HepG2 (cell line): ENCODE measurements around the gene ZFX. TPM values are rescaled to one million over a fixed set of nuclear protein-coding genes. Genes with fewer than 3 reads are reported as not detected.

Experiments used
- FOXJ3 ChIP-seq: sonication (generic); formaldehyde crosslinking; IDR thresholded peaks from 2 replicates; pipeline ENCODE4 v1.4.0; 2020; ENCODE audit warnings: missing genetic modification reagents, mild to moderate bottlenecking, borderline replicate concordance
- HNF4A ChIP-seq: sonication (generic); formaldehyde crosslinking; IDR thresholded peaks from 2 replicates; pipeline ENCODE4 v1.4.0; 2020; ENCODE audit warnings: missing genetic modification reagents
- MZF1 ChIP-seq: sonication (generic); formaldehyde crosslinking; IDR thresholded peaks from 2 replicates; pipeline ENCODE4 v1.8.1; 2023; ENCODE audit warnings: mild to moderate bottlenecking, missing genetic modification reagents, borderline replicate concordance
- RARA ChIP-seq: IDR thresholded peaks from 2 replicates; pipeline ENCODE4 v1.6.1; 2016; ENCODE audit warnings: missing genetic modification reagents, missing compliant biosample characterization
- RARG ChIP-seq: sonication (generic); formaldehyde crosslinking; IDR thresholded peaks from 2 replicates; pipeline ENCODE4 v1.4.0; 2020; ENCODE audit warnings: low read depth, mild to moderate bottlenecking, missing genetic modification reagents
- SIX4 ChIP-seq: sonication (generic); formaldehyde crosslinking; IDR thresholded peaks from 2 replicates; pipeline ENCODE4 v1.4.0; 2020; ENCODE audit warnings: missing genetic modification reagents
- TCF7 ChIP-seq: sonication (generic); IDR thresholded peaks from 2 replicates; pipeline ENCODE4 v1.6.1; 2016; ENCODE audit warnings: antibody characterized with exemption, low read depth
- ZNF709 ChIP-seq: sonication (generic); formaldehyde crosslinking; IDR thresholded peaks from 2 replicates; pipeline ENCODE4 v1.5.0; 2020; ENCODE audit warnings: mild to moderate bottlenecking, missing genetic modification reagents
- polyA plus RNA-seq, 8 experiments: library from polyadenylated mRNA; depleted of rRNA in 3 of 8; stranded (reverse) in 7 of 8; unstranded in 1 of 8; fragments of >200 nt; fragmentation: Illumina TruSeq in 4 of 8; extraction: Trizol in 4 of 8; gene quantifications; 2 replicates each; pipeline versions ENCODE4 v1.2.1 to v1.2.3, GENCODE V29; 2011 to 2016; ENCODE audit warnings: low read depth in 4 of 8, missing spikeins in 1 of 8, mixed read lengths in 1 of 8; ENCODE audit not compliant: insufficient read depth in 1 of 8
- total RNA-seq, 5 experiments: library from RNA; depleted of rRNA; stranded (reverse); fragments of >200 nt; fragmentation: Illumina TruSeq; extraction: Trizol; gene quantifications; 2 replicates each; pipeline ENCODE4 v1.2.3, GENCODE V29; 2016; ENCODE audit warnings: low read depth in 1 of 5
- TF ChIP-seq, protein P1 (sequence below): sonication (generic); formaldehyde crosslinking; conservative IDR thresholded peaks from 2 replicates; pipeline ENCODE4 v1.8.0; 2022; ENCODE audit warnings: low read depth, missing genetic modification reagents
- TF ChIP-seq, protein P2 (sequence below): sonication (generic); formaldehyde crosslinking; IDR thresholded peaks from 2 replicates; pipeline ENCODE4 v1.4.0; 2020; ENCODE audit warnings: missing genetic modification reagents
- TF ChIP-seq, protein P3 (sequence below): sonication (generic); formaldehyde crosslinking; IDR thresholded peaks from 2 replicates; pipeline ENCODE4 v1.5.1; 2020; ENCODE audit warnings: mild to moderate bottlenecking, missing genetic modification reagents, moderate library complexity
- TF ChIP-seq, protein P4 (sequence below): sonication (generic); formaldehyde crosslinking; IDR thresholded peaks from 2 replicates; pipeline ENCODE4 v1.8.1; 2023; ENCODE audit warnings: mild to moderate bottlenecking, inconsistent platforms, moderate library complexity, missing genetic modification reagents, borderline replicate concordance
- TF ChIP-seq, protein P5 (sequence below): sonication (generic); formaldehyde crosslinking; IDR thresholded peaks from 2 replicates; pipeline ENCODE4 v1.5.0; 2020; ENCODE audit warnings: mild to moderate bottlenecking, missing genetic modification reagents
- TF ChIP-seq, protein P6 (sequence below): sonication (generic); formaldehyde crosslinking; IDR thresholded peaks from 2 replicates; pipeline ENCODE4 v1.5.1; 2020; ENCODE audit warnings: mild to moderate bottlenecking, missing genetic modification reagents, moderate library complexity

Gene ZFX
- total and polyA plus RNA-seq, 2 of the 13 experiments (the other 11 are each of a cell fraction or from before 2014, with no cell fraction given): 13.8 to 37.3 TPM

DNA sequence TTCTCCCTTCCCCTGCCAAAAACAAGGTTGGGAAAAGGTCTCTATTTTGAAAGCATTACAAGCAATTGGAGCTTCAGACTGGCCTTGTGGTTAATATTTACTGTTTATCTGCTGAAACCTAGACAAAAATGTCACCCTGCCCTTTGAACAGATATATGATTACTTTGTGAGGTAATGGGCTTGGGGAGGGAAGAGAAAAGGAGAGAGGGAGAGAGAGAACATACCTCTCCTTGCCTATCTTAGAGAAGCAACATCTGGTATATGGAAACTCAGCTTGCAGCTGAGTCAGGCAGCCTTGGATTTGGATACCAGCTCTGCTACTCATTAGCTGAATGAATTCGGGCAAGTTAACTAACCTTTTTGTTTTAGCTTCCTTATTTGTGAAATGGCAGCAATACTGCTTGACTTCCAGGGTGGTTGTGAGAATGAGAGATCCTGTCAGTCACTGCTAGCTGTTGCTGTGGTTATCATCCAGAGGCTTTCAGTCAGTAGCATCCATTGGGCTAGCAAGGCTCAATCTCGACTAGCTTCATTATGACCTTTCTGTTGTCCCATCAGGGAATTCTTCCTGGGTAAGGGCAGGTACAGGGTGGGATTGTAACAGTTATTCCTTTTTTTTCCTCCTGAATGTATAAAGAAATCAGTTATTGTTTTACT lies 41.1 kb downstream of the ZFX start (continued):
- TF ChIP-seq, protein P1, sequence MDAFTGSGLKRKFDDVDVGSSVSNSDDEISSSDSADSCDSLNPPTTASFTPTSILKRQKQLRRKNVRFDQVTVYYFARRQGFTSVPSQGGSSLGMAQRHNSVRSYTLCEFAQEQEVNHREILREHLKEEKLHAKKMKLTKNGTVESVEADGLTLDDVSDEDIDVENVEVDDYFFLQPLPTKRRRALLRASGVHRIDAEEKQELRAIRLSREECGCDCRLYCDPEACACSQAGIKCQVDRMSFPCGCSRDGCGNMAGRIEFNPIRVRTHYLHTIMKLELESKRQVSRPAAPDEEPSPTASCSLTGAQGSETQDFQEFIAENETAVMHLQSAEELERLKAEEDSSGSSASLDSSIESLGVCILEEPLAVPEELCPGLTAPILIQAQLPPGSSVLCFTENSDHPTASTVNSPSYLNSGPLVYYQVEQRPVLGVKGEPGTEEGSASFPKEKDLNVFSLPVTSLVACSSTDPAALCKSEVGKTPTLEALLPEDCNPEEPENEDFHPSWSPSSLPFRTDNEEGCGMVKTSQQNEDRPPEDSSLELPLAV (CRISPR knock-in tag): no peak
- peak; percentile 79 for TF ChIP-seq RARA
- TF ChIP-seq TCF7: peak; percentile 65
- TF ChIP-seq, protein P2, sequence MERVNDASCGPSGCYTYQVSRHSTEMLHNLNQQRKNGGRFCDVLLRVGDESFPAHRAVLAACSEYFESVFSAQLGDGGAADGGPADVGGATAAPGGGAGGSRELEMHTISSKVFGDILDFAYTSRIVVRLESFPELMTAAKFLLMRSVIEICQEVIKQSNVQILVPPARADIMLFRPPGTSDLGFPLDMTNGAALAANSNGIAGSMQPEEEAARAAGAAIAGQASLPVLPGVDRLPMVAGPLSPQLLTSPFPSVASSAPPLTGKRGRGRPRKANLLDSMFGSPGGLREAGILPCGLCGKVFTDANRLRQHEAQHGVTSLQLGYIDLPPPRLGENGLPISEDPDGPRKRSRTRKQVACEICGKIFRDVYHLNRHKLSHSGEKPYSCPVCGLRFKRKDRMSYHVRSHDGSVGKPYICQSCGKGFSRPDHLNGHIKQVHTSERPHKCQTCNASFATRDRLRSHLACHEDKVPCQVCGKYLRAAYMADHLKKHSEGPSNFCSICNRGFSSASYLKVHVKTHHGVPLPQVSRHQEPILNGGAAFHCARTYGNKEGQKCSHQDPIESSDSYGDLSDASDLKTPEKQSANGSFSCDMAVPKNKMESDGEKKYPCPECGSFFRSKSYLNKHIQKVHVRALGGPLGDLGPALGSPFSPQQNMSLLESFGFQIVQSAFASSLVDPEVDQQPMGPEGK (CRISPR knock-in tag): peak; percentile 59; the same call in 1 of the 2 replicates
- TF ChIP-seq FOXJ3: peak; percentile 86; the same call in 1 of the 2 replicates
- TF ChIP-seq ZNF709 (CRISPR knock-in tag): no peak
- TF ChIP-seq, protein P3, sequence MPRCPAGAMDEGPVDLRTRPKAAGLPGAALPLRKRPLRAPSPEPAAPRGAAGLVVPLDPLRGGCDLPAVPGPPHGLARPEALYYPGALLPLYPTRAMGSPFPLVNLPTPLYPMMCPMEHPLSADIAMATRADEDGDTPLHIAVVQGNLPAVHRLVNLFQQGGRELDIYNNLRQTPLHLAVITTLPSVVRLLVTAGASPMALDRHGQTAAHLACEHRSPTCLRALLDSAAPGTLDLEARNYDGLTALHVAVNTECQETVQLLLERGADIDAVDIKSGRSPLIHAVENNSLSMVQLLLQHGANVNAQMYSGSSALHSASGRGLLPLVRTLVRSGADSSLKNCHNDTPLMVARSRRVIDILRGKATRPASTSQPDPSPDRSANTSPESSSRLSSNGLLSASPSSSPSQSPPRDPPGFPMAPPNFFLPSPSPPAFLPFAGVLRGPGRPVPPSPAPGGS (CRISPR knock-in tag): no peak
- TF ChIP-seq, protein P4, sequence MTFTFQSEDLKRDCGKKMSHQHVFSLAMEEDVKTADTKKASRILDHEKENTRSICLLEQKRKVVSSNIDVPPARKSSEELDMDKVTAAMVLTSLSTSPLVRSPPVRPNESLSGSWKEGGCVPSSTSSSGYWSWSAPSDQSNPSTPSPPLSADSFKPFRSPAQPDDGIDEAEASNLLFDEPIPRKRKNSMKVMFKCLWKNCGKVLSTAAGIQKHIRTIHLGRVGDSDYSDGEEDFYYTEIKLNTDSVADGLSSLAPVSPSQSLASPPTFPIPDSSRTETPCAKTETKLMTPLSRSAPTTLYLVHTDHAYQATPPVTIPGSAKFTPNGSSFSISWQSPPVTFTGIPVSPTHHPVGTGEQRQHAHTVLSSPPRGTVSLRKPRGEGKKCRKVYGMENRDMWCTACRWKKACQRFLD (CRISPR knock-in tag): no peak
- no peak for TF ChIP-seq MZF1 (CRISPR knock-in tag)
- peak; percentile 63; the same call in 1 of the 2 replicates for TF ChIP-seq SIX4 (CRISPR knock-in tag)
- TF ChIP-seq, protein P5, sequence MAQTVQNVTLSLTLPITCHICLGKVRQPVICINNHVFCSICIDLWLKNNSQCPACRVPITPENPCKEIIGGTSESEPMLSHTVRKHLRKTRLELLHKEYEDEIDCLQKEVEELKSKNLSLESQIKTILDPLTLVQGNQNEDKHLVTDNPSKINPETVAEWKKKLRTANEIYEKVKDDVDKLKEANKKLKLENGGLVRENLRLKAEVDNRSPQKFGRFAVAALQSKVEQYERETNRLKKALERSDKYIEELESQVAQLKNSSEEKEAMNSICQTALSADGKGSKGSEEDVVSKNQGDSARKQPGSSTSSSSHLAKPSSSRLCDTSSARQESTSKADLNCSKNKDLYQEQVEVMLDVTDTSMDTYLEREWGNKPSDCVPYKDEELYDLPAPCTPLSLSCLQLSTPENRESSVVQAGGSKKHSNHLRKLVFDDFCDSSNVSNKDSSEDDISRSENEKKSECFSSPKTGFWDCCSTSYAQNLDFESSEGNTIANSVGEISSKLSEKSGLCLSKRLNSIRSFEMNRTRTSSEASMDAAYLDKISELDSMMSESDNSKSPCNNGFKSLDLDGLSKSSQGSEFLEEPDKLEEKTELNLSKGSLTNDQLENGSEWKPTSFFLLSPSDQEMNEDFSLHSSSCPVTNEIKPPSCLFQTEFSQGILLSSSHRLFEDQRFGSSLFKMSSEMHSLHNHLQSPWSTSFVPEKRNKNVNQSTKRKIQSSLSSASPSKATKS (CRISPR knock-in tag): no peak
- TF ChIP-seq RARG: no peak
- TF ChIP-seq, protein P6, sequence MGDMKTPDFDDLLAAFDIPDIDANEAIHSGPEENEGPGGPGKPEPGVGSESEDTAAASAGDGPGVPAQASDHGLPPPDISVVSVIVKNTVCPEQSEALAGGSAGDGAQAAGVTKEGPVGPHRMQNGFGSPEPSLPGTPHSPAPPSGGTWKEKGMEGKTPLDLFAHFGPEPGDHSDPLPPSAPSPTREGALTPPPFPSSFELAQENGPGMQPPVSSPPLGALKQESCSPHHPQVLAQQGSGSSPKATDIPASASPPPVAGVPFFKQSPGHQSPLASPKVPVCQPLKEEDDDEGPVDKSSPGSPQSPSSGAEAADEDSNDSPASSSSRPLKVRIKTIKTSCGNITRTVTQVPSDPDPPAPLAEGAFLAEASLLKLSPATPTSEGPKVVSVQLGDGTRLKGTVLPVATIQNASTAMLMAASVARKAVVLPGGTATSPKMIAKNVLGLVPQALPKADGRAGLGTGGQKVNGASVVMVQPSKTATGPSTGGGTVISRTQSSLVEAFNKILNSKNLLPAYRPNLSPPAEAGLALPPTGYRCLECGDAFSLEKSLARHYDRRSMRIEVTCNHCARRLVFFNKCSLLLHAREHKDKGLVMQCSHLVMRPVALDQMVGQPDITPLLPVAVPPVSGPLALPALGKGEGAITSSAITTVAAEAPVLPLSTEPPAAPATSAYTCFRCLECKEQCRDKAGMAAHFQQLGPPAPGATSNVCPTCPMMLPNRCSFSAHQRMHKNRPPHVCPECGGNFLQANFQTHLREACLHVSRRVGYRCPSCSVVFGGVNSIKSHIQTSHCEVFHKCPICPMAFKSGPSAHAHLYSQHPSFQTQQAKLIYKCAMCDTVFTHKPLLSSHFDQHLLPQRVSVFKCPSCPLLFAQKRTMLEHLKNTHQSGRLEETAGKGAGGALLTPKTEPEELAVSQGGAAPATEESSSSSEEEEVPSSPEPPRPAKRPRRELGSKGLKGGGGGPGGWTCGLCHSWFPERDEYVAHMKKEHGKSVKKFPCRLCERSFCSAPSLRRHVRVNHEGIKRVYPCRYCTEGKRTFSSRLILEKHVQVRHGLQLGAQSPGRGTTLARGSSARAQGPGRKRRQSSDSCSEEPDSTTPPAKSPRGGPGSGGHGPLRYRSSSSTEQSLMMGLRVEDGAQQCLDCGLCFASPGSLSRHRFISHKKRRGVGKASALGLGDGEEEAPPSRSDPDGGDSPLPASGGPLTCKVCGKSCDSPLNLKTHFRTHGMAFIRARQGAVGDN (CRISPR knock-in tag): no peak
- TF ChIP-seq HNF4A: peak; percentile 87
